IMR-90 (cell line): Measurements from ENCODE around the gene ATP13A1. TPM values are rescaled to one million over a fixed set of nuclear protein-coding genes. Genes with fewer than 3 reads are reported as not detected.

Experiments used
- ATAC-seq: fragments of 200-7000 bp; cut with Tn5 transposase; 2 replicates; pipeline ENCODE4 v1.9.1; 2020; ENCODE audit warnings: low read depth, mild to moderate bottlenecking, moderate library complexity
- BruUV-seq: library from RNA; stranded (reverse); fragments of 400-500 nt; replicated peaks from 2 replicates; lab custom pipeline; 2021; lab: Mats Ljungman, UMichigan
- CTCF ChIA-PET: fragments of 300-600 bp; formaldehyde crosslinking; extraction: SDS; loops from one replicate; lab custom pipeline; 2021; ENCODE audit warnings: antibody characterized with exemption; lab: Yijun Ruan, JAX
- POLR2A ChIA-PET: fragments of 300-600 bp; sonication (Branson Sonifier 250); formaldehyde crosslinking; loops from one replicate; lab custom pipeline; 2022; ENCODE audit warnings: antibody characterized with exemption; ENCODE audit not compliant: unreplicated experiment; lab: Charles Lee
- DNase-seq: peaks from one replicate; pipeline ENCODE4 v3.0.0; 2013
- H2AFZ ChIP-seq: replicated peaks from 2 replicates; pipeline ENCODE3; 2013; ENCODE audit warnings: low read length, mild to moderate bottlenecking; ENCODE audit not compliant: poor library complexity
- H2AK5ac ChIP-seq: 2 replicates; pipeline ENCODE4 v1.6.1; 2013; ENCODE audit warnings: low read depth, low read length, inconsistent platforms
- H2AK9ac ChIP-seq: replicated peaks from 2 replicates; pipeline ENCODE3; 2013; ENCODE audit warnings: mild to moderate bottlenecking, low read depth, low read length, moderate library complexity; ENCODE audit not compliant: poor library complexity
- H2BK120ac ChIP-seq: 2 replicates; pipeline ENCODE4 v1.6.1; 2013; ENCODE audit warnings: low read depth, low read length, inconsistent platforms
- H2BK15ac ChIP-seq: 3 replicates; pipeline ENCODE4 v1.6.1; 2013; ENCODE audit warnings: low read depth, low read length, inconsistent platforms
- H2BK20ac ChIP-seq: 2 replicates; pipeline ENCODE4 v1.6.1; 2013; ENCODE audit warnings: low read depth, mild to moderate bottlenecking, inconsistent platforms, low read length, moderate library complexity
- H2BK5ac ChIP-seq: 2 replicates; pipeline ENCODE4 v1.6.1; 2013; ENCODE audit warnings: mild to moderate bottlenecking, low read depth, low read length, inconsistent platforms; ENCODE audit not compliant: poor library complexity, severe bottlenecking
- H3K14ac ChIP-seq: replicated peaks from 2 replicates; pipeline ENCODE4 v1.6.1; 2013; ENCODE audit warnings: low read depth, low read length, inconsistent platforms
- H3K18ac ChIP-seq: 2 replicates; pipeline ENCODE4 v1.6.1; 2013; ENCODE audit warnings: low read depth, low read length, control low read depth
- H3K23ac ChIP-seq: 2 replicates; pipeline ENCODE4 v1.6.1; 2013; ENCODE audit warnings: low read depth, low read length, inconsistent platforms
- H3K27ac ChIP-seq: 2 replicates; pipeline ENCODE4 v1.5.1; 2013; ENCODE audit warnings: mild to moderate bottlenecking, control low read depth, low read length; ENCODE audit not compliant: insufficient read depth
- H3K27me3 ChIP-seq: 2 replicates; pipeline ENCODE4 v1.6.1; 2013; ENCODE audit warnings: low read length; ENCODE audit not compliant: control insufficient read depth, insufficient read depth
- H3K36me3 ChIP-seq: 2 replicates; pipeline ENCODE4 v1.6.1; 2013; ENCODE audit warnings: low read length, mixed read lengths; ENCODE audit not compliant: control insufficient read depth, insufficient read depth
- H3K4ac ChIP-seq: 2 replicates; pipeline ENCODE4 v1.6.1; 2013; ENCODE audit warnings: low read depth, low read length, inconsistent platforms
- H3K4me1 ChIP-seq: 2 replicates; pipeline ENCODE4 v1.6.1; 2013; ENCODE audit warnings: low read length, mixed read lengths; ENCODE audit not compliant: control insufficient read depth, insufficient read depth
- H3K4me2 ChIP-seq: 2 replicates; pipeline ENCODE4 v1.6.1; 2013; ENCODE audit warnings: low read depth, mild to moderate bottlenecking, control low read depth, low read length, moderate library complexity
- H3K4me3 ChIP-seq: 2 replicates; pipeline ENCODE4 v1.5.1; 2013; ENCODE audit warnings: low read depth, mild to moderate bottlenecking, control low read depth, low read length, moderate library complexity; ENCODE audit not compliant: insufficient read depth
- H3K56ac ChIP-seq: 2 replicates; pipeline ENCODE4 v1.6.1; 2013; ENCODE audit warnings: low read length, inconsistent platforms; ENCODE audit not compliant: insufficient read depth; ENCODE audit errors: extremely low read depth
- H3K79me1 ChIP-seq, 2 experiments: 2 replicates each; pipeline ENCODE4 v1.6.1; 2013; ENCODE audit warnings: low read length in 2 of 2, inconsistent platforms in 1 of 2, low read depth in 1 of 2
- H3K9ac ChIP-seq: 2 replicates; pipeline ENCODE4 v1.6.1; 2013; ENCODE audit warnings: low read depth, low read length, control low read depth
- H3K9me1 ChIP-seq: 2 replicates; pipeline ENCODE4 v1.6.1; 2013; ENCODE audit warnings: low read length, inconsistent platforms; ENCODE audit not compliant: insufficient read depth
- H3K9me3 ChIP-seq: 2 replicates; pipeline ENCODE4 v1.6.1; 2013; ENCODE audit warnings: low read length; ENCODE audit not compliant: control insufficient read depth, insufficient read depth
- H4K20me1 ChIP-seq: 2 replicates; pipeline ENCODE4 v1.6.1; 2013; ENCODE audit warnings: low read length, inconsistent platforms; ENCODE audit not compliant: insufficient read depth
- H4K5ac ChIP-seq: 2 replicates; pipeline ENCODE4 v1.6.1; 2013; ENCODE audit warnings: mild to moderate bottlenecking, low read depth, low read length, control low read depth
- H4K8ac ChIP-seq, 2 experiments: 2 replicates each; pipeline ENCODE4 v1.6.1; 2013; ENCODE audit warnings: low read depth in 2 of 2, low read length in 2 of 2, control low read depth in 1 of 2, inconsistent platforms in 1 of 2
- H4K91ac ChIP-seq: 2 replicates; pipeline ENCODE4 v1.6.1; 2013; ENCODE audit warnings: low read depth, low read length, inconsistent platforms; ENCODE audit not compliant: insufficient read depth
- CEBPB ChIP-seq: IDR thresholded peaks from 2 replicates; pipeline ENCODE4 v1.6.1; 2012; ENCODE audit warnings: low read depth, low read length, improper control_type of control experiment
- CHD1 ChIP-seq: IDR thresholded peaks from 2 replicates; pipeline ENCODE4 v1.6.1; 2012; ENCODE audit warnings: low read depth, low read length, improper control_type of control experiment
- MAZ ChIP-seq: IDR thresholded peaks from 2 replicates; pipeline ENCODE4 v1.6.1; 2012; ENCODE audit warnings: low read depth, mild to moderate bottlenecking, low read length, improper control_type of control experiment, moderate library complexity, borderline replicate concordance
- POLR2A ChIP-seq: IDR thresholded peaks from 2 replicates; pipeline ENCODE4 v1.6.1; 2012; ENCODE audit warnings: mild to moderate bottlenecking, low read depth, low read length
- RCOR1 ChIP-seq: IDR thresholded peaks from 2 replicates; pipeline ENCODE4 v1.6.1; 2012; ENCODE audit warnings: mild to moderate bottlenecking, low read length, improper control_type of control experiment; ENCODE audit not compliant: insufficient replicate concordance
- RFX5 ChIP-seq: IDR thresholded peaks from 2 replicates; pipeline ENCODE4 v1.8.0; 2012; ENCODE audit warnings: low read depth, mild to moderate bottlenecking, low read length, moderate library complexity
- SMC3 ChIP-seq: fragments of 150-350 bp; IDR thresholded peaks from 2 replicates; pipeline ENCODE4 v1.6.1; 2016; ENCODE audit warnings: low read depth, mild to moderate bottlenecking, antibody characterized with exemption, low read length, moderate library complexity
- WGBS, 2 experiments: methylation state at CpG; one replicate each; pipeline versions ENCODE4 v1.1.5 to v1.1.7; 2013; ENCODE audit warnings: missing lambda C conversion rate in 2 of 2; ENCODE audit not compliant: insufficient read length in 1 of 2; ENCODE audit errors: extremely low coverage in 2 of 2; 5-methylcytosine and 5-hydroxymethylcytosine counted together
- dilution Hi-C: fragments of 300-500 bp; cut with HindIII; formaldehyde crosslinking; loops from one replicate; pipeline ENCODE4 v1.14.3; 2018; ENCODE audit warnings: low sequenced_read_pairs; ENCODE audit not compliant: unreplicated experiment
- in situ Hi-C: fragments of 300-500 bp; cut with MboI; formaldehyde crosslinking; loops from 3 replicates; pipeline ENCODE4 v1.14.3; 2019; ENCODE audit warnings: low sequenced_read_pairs, inconsistent platforms, mixed read lengths
- intact Hi-C: fragments of 100-400 bp; cut with micrococcal nuclease; formaldehyde crosslinking; loops from 2 replicates; pipeline ENCODE4 v1.10.0; 2022
- polyA plus RNA-seq, 3 experiments: library from polyadenylated mRNA; depleted of rRNA; stranded (reverse); fragments of >200 nt; gene quantifications; 2 replicates each; pipeline ENCODE4 v1.2.3, GENCODE V29; 2012; ENCODE audit warnings: low replicate concordance in 1 of 3
- total RNA-seq: library from RNA; depleted of rRNA; stranded (reverse); fragments of >200 nt; gene quantifications from 2 replicates; pipeline ENCODE4 v1.2.3, GENCODE V29; 2012
- TF ChIP-seq, protein P1 (sequence below): fragments of 150-350 bp; IDR thresholded peaks from 2 replicates; pipeline ENCODE4 v1.6.1; 2016; ENCODE audit warnings: low read depth, mild to moderate bottlenecking, low read length, moderate library complexity, borderline replicate concordance
- TF ChIP-seq, protein P2 (sequence below): fragments of 150-350 bp; IDR thresholded peaks from 2 replicates; pipeline ENCODE4 v1.6.1; 2017; ENCODE audit warnings: mild to moderate bottlenecking, antibody characterized with exemption, low read length, low read depth

The ATP13A1 gene
- total and polyA plus RNA-seq, 2 of the 4 experiments (the other 2 are of a cell fraction), result 13.3 to 43.8 TPM

DNA sequence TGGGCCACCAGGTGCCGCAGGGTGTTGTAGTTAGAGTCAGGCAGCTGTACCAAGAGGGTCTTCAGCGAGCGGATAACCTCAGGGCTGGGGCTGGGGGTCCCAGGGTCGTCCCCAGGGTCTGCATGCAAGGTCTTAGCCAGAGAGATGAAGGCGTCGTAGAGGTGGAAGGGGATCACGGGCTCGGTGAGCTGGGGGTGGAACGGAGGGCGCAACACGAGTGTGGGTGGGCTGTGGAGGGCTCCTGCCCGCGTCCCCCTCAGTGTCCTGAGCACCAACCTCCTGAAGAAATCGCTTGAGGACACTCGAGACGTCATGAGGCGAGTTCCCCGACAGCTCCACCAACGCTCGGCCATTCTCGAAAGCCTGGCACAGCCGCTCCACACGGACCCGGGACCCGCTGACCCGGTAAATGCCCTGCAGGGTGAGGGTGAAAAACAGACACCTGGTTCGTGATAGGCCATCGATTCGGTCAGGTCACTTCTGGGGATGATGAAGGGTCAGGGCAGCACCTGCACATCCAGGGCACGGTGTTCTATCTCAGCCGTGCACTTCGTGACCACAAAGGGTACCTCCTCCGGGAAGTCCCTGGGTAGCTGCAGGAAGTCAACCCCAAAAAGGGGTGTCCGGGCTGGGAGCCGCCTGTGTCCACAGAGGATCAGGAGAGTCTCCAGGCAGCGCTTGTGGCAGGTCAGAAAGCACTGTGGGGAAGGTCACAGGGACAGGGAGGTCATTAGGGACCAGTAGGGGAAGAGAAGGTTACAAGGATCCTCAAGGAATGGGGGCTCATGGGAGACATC, 28.8 kb downstream of the ATP13A1 start (continued):
- no peak for TF ChIP-seq POLR2A

DNA sequence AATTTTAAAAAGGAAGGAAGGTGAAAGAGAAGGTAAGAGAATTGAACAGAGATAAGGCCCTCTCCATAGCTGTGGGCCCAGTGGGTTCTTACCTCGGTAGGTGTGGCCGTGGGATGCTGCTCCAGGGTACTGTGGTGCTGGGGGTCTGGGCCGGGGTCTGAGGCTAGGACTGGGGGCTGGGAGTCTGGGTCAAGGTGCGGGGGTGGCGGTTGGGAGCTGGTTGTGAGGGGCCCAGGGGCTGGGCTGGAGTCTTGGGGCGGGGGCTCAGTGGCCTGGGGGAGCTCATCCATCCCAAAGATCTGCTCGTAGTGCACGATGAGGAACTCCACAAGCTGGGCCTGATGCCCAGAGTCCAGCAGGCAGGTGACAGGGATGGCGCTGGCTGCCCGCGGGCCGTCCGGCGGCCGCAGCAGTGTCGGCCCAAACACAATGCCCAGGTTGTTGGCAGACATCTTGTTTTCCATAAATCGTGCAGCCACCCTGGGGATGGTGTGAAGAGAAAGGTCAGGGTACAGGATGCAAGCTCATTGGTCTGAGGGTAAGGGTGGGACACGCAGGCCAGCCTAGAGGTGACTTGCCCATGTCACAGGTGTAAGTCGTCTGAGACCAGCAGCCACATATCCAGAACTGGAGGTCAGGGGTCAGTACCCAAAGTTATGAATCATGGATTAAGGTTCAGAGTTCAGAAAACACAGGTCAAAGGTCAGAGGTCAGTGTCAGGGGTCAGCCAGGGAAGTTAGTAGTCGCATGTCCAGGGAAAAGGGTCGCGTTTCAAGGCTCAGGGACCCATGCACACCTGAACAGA, 29.6 kb downstream of the ATP13A1 start:
- no peak overlapping the region for H2BK5ac ChIP-seq
- H2AK5ac ChIP-seq, result no peak overlapping the region
- dilution Hi-C loops, result no loop called here
- H3K9me1 ChIP-seq, result no peaks in the 10 kb centered on the region; the same call in 1 of the 2 replicates
- ChIA-PET POLR2A (no interaction called here), CTCF (interaction anchor here (0.8 kb wide), 1 partner anchor 10 kb away, joined by 3 read pairs; no protein-coding TSS in a partner anchor)
- DNase-seq (no peak), ATAC-seq (no peak)
- H4K91ac ChIP-seq, result no peak overlapping the region
- no peak overlapping the region for H2BK20ac ChIP-seq
- no peaks in the 10 kb centered on the region for H3K9me3 ChIP-seq
- intact Hi-C loops, result no loop called here
- no peak overlapping the region for H3K4me2 ChIP-seq
- no peak overlapping the region for H3K18ac ChIP-seq
- no peak overlapping the region for H3K27ac ChIP-seq
- TF ChIP-seq RCOR1 (no peak), CHD1 (no peak), SMC3 (no peak), RFX5 (no peak), MAZ (no peak), CEBPB (no peak)
- TF ChIP-seq, protein P1, sequence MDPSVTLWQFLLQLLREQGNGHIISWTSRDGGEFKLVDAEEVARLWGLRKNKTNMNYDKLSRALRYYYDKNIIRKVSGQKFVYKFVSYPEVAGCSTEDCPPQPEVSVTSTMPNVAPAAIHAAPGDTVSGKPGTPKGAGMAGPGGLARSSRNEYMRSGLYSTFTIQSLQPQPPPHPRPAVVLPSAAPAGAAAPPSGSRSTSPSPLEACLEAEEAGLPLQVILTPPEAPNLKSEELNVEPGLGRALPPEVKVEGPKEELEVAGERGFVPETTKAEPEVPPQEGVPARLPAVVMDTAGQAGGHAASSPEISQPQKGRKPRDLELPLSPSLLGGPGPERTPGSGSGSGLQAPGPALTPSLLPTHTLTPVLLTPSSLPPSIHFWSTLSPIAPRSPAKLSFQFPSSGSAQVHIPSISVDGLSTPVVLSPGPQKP, result no peak
- TF ChIP-seq, protein P2, sequence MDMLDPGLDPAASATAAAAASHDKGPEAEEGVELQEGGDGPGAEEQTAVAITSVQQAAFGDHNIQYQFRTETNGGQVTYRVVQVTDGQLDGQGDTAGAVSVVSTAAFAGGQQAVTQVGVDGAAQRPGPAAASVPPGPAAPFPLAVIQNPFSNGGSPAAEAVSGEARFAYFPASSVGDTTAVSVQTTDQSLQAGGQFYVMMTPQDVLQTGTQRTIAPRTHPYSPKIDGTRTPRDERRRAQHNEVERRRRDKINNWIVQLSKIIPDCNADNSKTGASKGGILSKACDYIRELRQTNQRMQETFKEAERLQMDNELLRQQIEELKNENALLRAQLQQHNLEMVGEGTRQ, result no peak
- H4K5ac ChIP-seq, result no peak overlapping the region
- H3K4me3 ChIP-seq, result no peak overlapping the region
- BruUV-seq, result no TSS peak
- H3K4me1 ChIP-seq, result no peaks in the 10 kb centered on the region
- H3K4ac ChIP-seq, result no peak overlapping the region
- H3K79me1 ChIP-seq, result no peaks in the 10 kb centered on the region
- no peak overlapping the region for H4K8ac ChIP-seq
- in situ Hi-C loops, result loop anchor here (25.0 kb wide), 1 partner anchor 247 kb away; no protein-coding TSS in a partner anchor
- no peak overlapping the region for H3K14ac ChIP-seq
- H3K27me3 ChIP-seq, result no peaks in the 10 kb centered on the region
- H3K36me3 ChIP-seq, result peaks cover 54% of the 10 kb centered on the region
- H2BK120ac ChIP-seq, result no peak overlapping the region
- 98% methylated on average over 9 of the region's 22 CpGs; no CpG with 5 or more reads in 1 of the 2 experiments for WGBS, 2 experiments
- peak overlapping the region; percentile 16 for H2AK9ac ChIP-seq
- H3K56ac ChIP-seq, result no peak overlapping the region
- no peaks in the 10 kb centered on the region for H4K20me1 ChIP-seq
- no peak overlapping the region for H2AFZ ChIP-seq
- H3K9ac ChIP-seq, result no peak overlapping the region
- no peak overlapping the region for H3K23ac ChIP-seq
- H2BK15ac ChIP-seq, result no peak overlapping the region
